Posterior vena cava (tissue), 2 donors: ENCODE results near the gene FNIP2. TPM values are rescaled to one million over a fixed set of nuclear protein-coding genes. Genes with fewer than 3 reads are reported as not detected.
"Not testable (repeated sequence)": the region's sequence is repeated elsewhere in the genome, so short reads cannot be mapped to it uniquely, and the experiment has no call there.

Experiments used
- DNase-seq: peaks from one replicate; pipeline ENCODE4 v3.0.0-alpha.2; 2020; ENCODE audit warnings: low spot score
- intact Hi-C, 2 donors: fragments of 100-400 bp; cut with DNase I; formaldehyde crosslinking; loops; one replicate each; pipeline versions ENCODE4 v1.14.1 to v1.14.2; 2022 to 2023
- long read RNA-seq, 2 donors: library from polyadenylated mRNA; unstranded; transcript quantifications; one replicate each; pipeline ENCODE4 v2.0.0, GENCODE V29; 2020 to 2021
- total RNA-seq, 2 donors: library from RNA; stranded (reverse); fragmentation: NEBNext Ultra II Directional; extraction: Animal tissue kit (Norgen Biotek cat#: 25700); gene quantifications; one replicate each; pipeline ENCODE4 v1.2.1, GENCODE V29; 2021
- donor health status: DM: yes; HTN: yes; CAD: no.
- donor health status: DM: yes; HTN: yes; CAD: no.

FNIP2 gene
- 10 to 100 TPM; 37.9 to 93.0 TPM for total RNA-seq
- long read RNA-seq, donor 1, full-length matches to known transcripts = 3 of 22 reads
- long read RNA-seq, donor 1, partial matches to known transcripts = 4 of 22 reads
- long read RNA-seq, donor 1, other reads (novel, unspliced or antisense) = 15 of 22 reads
- long read RNA-seq, donor 2, partial matches to known transcripts = 21 of 29 reads
- long read RNA-seq, donor 2, other reads (novel, unspliced or antisense) = 8 of 29 reads

DNA sequence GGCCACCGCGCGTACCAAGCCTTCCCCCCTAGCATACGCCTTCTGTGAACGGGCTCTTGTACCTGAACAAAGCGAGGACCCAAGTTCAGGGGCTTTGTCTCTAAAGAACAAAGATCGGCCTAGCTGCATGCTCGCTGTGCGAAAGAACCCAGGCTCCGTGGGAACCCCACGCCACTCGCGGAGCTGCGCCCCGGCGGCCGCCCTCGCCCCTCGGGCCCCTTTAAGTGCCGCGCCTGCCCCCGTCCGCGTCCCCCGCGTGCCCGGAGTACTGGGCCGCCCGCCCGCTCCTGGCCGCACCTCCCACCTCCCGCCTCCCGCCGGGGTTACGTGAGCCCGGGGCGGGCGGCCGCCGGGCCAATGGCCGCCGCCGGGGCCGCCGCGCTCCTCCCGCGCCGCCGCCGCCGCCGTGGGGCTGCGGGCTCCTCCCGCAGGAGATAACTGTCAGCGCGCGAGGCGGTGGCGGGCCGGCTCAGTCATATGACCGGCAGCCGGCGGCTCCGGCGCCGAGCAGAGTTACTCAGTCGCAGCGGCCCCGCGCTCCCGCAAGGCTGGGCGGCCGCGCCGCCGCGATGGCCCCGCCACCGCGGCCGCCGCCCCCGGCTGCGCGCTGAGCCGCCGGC lies at the start of gene FNIP2:
FNIP2 (plus strand) TSS at position 472 of the 620 bp plus-strand sequence. CDS start 187 bp downstream, outside the sequence.
- intact Hi-C loops = loop anchor here in 1 of 2 donors (5.0 kb wide), 1 partner anchor 44 kb away; no protein-coding TSS in a partner anchor
- DNase-seq = peak; percentile 93

DNA sequence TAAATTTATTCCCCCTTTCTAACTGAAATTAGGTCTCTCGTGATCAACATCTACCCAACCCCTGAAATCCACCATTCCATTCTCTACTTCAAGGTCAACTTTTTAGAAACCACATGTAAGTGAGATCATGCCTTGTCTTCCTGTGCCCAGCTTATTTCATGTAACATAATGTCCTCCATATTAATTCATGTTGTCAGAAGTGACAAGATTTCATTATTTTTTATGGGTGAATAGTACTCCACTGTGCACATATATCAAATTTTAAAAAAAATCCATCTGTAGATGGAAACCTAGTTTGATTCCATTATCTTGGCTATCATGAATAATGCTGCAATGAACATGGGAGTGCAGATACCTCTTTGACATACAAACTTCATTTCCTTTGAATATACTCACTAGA lies 47.1 kb upstream of the FNIP2 start:
- intact Hi-C loops = no loop called here
- no peak for DNase-seq

DNA sequence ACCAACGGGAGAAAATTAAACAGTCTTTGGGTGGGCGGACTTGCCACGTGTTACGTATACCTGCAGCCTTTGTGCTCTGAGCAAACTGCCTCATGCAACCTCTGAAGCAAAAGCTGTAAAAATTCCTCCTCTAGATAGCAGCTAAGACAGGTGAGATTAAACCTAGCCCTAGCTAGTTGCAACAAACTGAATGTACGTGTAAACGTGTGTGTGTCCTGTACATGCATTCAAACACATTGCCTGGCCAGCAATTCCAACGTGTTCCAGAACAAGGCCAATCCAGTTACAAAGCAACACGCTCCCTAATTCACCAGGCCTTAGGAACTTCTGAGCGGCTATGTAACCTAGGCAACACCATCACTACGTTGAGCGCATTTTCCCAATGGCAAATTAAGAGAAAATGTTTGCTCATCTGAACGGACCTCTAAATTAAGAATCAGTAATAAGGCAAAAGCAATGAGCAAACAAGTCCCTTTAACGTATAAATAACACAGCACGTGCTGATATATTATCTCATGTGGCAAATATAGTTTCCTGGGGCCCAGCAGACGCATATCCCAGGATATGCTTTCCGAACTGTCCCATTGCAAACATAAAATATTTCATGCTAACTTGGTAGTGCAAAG lies 46.4 kb upstream of the FNIP2 start:
- intact Hi-C loops = no loop called here
- DNase-seq = no peak

DNA sequence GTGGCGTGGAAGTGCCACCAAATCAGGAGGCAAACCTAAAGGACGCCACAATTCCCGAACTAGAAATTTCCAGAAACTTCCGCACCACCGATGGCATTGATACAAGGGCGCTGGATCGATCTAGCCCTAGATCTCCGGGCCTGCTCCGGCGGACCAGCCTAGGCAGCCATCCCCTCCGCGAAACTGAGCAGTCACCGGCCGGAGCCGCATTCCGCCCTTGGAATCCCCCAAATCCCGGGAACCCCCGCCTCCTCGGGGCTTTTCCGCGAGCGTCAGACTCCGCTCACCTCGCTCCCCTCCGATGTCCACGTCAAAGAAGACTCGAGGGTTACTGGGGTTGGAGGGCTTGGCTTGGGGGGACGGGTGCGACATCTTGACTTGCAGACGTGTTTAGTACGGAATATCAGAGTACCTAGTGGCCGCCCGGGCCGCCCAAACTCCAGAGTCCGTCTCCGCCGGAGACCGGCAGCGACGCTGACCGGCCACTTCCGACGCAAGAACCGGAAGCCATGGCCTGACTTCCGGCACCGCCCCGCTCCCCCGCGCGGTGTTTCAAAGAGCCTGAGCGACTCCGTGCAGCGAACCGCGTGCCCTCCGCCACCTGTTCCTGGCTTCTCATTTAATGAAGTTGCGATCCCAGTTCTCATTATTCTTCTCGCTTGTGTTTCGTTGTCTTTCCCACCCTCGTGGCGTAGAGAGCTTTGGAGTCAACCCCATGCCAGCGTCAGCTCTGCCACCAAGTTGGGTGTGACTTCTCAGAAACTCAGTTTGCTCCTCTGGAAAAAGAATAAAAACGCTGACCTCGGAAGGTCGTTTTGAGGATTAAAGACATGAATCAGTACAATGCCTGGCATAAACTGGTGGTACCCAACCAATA lies 45.7 kb upstream of the FNIP2 start, which contains the start of gene PPID:
PPID (minus strand) TSS at position 480 of the 877 bp plus-strand sequence; CDS start at position 372, 108 bp downstream.
- intact Hi-C loops = no loop called here
- DNase-seq = peak; percentile 97

DNA sequence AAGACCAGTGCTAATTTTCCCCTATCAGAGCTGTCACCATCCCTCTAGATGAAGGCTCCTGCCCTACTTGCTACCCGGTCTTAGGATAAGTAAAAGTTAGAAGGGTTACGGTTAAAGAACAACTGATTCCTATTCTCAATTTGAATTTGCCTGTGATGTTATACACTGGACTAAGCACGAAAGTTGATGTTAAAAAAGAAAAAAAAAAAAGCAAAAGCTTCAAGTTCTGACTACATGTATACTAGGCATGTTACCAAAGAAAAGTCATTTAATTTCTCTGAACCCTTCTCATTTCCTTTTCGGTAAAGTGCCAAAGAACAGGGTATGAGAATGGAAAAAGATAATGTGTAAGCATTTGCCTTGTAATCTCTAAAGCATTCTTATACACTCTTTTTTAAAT lies 44.2 kb upstream of the FNIP2 start:
- intact Hi-C loops = no loop called here
- no peak for DNase-seq

DNA sequence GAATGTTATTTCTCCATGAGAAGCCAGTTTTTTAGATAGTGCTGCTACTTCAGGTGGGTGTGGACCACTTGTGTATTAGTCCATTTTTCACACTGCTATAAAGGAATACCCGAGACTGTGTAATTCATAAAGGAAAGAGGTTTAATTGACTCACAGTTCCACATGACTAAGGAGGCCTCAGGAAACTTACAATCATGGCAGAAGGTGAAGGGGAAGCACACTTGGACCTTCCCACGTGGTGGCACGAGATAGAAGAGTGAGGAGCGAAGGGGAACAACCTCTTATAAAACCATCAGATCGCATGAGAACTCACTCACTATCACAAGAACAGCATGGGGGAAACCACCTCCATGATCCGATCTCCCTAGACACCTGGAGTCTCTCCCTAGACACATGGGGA lies 42.2 kb upstream of the FNIP2 start:
- intact Hi-C loops = no loop called here
- no peak for DNase-seq

DNA sequence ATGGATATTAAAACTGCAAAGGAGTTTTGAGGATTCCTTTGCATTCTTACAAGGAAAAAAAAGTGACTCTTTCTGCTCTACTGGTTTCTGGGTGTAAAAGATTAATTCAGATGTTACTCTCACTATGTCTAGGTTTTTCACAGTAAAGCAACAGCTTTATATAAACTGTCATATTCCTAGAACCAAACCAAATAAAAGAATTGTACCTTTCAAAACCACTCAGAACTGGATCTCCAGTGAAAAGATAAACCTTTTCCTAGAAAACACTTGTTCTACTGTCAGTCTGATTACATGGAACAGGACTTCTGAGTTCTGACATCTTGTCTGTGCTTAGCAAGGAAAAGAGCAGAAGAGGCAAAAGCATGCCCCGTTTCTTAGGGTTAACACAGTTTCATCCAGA lies 40.6 kb upstream of the FNIP2 start:
- no peak for DNase-seq
- intact Hi-C loops = no loop called here

DNA sequence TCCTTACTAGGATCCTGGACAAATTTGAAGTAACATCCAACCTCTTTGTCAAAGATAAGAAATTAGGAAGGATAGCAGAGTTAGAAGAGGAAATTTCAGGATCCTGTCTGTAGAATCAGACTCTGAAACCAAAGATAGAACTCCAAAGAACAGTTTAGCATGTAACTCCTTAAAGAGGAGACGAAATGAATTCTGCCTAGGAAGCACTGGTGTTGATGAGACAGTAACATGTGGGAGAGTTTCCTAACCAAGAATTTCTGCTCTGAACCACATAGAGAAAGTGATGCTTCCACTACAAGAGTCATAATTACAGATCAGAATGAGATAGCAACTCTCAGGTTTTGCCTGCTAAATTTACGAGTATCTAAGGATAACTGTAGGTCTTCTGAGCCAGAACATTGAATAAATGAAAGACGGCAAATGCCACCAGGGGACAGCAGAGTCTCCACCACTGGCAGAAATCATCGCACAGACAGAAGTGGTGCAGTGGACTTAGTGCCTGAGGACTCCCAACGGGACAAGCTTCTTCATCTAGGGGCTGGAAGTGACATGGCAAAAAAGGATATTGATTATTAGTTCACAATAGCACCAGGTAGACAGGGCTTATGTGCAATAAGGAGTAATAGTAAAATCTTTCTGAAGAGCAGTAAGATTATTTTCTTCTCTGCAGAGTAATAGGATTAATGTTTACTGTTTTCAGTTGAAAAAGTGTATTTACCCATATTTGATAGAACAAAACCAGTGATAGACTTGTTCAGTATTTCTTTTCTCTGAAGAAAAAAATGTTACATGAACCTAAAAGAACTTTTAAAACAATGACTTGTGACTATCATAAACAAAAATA lies 38.9 kb upstream of the FNIP2 start:
- intact Hi-C loops = loop anchor here (2.0 to 5.0 kb wide), 2 partner anchors 117 to 121 kb away; no protein-coding TSS in a partner anchor
- peak; percentile 85 for DNase-seq

DNA sequence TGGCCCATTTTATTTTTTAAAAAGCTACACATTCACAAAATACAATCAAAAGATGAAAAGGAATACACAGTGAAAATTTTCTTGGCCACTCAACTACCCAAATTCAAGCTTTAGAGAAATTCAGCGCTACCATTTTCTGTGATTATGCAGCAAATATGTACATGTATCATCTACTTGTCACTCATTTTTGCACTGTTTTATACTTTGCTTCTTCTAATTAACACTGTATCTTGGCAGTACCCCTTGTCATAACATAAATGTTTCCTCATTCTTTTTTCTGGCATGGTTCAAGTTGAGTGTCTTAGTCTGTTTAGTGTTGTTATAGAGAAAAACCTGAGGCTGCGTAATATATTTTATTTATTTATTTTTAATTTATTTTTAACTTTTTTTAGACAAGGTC lies 30.0 kb upstream of the FNIP2 start:
- intact Hi-C loops = no loop called here
- DNase-seq = no peak

DNA sequence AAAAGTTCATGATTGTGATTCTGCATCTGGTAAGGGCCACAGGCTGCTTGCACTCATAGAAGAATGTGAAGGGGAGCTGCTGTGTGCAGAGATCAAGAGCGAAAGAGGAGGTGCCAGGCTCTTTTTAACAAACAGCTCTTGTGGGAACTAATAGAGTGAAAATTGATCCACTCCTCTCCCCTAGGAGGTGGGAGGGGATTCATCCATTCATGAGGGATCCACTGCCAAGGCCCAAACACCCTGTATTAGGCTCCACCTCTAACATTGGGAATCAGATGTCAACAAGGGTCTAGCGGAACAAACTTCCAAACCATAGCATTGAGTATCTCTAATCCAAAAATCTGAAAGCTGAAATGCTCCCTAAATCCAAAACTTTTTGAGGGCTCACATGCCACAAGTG lies 29.2 kb upstream of the FNIP2 start:
- intact Hi-C loops = no loop called here
- no peak for DNase-seq

DNA sequence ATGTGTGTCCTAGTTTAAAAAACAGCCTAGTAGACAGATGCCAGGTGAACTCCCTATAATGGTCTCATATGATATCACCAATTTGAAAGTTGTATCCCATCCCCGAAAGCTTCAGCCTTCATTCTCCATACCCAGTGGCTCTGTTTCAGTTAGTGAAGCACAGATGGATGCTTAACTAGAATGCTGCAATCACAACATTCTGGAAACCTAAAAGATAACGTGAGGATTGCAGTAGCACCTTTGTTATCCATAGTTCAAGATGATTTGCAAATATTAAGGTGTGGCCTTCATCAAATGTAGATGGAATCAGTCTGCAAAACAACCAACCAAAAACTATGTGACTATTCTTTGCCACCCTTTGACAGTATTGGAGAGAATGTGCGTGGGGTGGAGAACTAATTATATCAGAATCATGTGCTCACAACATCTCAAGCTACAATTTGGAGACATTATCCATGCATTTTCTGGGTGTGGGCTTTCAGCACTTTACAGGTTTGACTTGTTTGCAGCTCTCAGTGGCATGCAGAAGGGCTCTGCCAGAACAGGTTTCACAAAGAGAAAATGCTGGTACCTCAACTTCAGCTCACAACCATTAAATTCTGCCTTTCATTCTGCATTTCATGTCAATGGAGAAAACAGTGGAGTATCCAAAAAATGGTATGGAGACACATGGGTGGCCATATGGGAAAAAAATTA lies 27.4 kb upstream of the FNIP2 start:
- intact Hi-C loops = no loop called here
- DNase-seq = no peak

DNA sequence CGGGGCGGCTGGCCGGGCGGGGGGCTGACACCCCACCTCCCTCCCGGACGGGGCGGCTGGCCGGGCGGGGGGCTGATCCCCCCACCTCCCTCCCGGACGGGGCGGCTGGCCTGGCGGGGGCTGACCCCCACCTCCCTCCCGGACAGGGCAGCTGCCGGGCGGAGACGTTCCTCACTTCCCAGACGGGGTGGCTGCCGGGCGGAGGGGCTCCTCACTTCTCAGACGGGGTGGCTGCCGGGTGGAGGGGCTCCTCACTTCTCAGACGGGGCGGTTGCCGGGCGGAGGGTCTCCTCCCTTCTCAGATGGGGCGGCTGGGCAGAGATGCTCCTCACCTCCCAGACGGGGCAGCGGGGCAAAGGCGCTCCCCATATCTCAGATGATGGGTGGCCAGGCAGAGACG lies 22.3 kb upstream of the FNIP2 start:
- DNase-seq, intact Hi-C loops: not testable (repeated sequence)

DNA sequence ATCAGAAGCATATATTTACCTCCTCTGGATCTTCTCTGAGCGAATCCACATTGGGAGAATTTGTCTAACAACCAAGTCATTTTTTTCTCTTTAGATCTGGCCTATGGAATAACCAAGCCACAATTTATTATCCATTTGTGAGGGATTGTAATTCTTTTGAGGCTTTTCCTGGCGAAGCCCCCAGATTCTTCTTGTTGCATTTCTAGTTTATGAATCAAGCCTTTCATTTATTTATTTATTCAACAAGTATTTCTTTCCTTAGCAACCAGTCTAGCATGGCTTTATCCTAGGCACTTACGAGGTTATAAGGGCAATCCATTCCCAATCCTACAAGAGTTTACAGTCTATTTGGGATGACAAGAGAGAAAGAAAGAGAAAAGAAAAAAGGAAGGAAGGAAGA lies 18.4 kb upstream of the FNIP2 start:
- intact Hi-C loops = no loop called here
- DNase-seq = no peak

DNA sequence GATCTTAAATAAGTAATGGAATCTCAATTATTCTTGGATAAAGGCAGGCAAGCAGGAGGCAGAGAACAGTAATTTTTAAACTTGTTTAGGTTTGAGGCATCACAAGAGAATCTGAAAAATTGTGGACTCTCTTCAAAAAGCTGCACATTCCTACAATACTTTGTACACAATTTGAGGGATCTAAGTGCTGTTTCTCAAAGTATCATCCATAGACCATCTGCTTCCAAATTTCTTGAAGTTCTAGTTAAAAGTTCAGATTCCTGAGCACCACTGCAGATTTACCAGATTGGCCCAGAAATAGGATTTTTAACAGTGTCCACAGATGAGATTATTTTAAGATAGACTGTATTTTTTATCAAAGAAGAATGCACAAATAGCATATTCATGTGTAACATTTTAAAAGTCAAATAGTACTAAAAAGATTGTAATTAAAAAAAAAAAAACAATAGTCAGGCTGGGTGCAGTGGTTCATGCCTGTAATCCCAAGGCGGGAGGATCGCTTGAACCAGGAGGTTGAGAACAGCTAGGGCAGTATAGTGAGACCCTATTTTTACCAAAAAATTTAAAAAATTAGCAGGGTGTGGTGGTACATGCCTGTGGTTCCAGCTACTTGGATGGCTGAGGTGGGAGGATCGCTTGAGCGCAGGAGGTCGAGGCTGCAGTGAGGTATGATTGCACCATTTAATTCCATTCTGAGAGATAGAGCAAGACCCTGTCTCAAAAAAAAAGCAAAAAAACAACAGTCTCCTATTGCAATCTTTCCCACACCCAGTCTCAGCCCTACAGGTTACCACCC lies 14.2 kb upstream of the FNIP2 start:
- intact Hi-C loops = no loop called here
- DNase-seq = no peak

DNA sequence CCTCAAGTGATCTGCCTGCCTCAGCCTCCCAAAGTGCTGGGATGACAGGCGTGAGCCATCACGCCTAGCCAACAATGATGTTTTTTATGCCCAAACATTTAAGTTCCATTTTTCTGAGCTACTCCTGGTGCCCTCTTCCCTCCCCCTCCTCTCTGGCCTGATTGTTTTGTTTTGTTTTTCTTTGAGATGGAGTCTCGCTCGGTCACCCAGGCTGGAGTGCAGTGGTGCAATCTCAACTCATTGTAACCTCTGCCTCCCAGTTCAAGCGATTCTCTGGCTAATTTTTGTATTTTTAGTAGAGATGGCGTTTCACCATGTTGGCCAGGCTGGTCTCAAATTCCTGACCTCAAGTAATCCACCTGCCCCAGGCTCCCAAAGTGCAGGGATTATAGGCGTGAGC lies 13.0 kb upstream of the FNIP2 start:
- intact Hi-C loops, DNase-seq: not testable (repeated sequence)

DNA sequence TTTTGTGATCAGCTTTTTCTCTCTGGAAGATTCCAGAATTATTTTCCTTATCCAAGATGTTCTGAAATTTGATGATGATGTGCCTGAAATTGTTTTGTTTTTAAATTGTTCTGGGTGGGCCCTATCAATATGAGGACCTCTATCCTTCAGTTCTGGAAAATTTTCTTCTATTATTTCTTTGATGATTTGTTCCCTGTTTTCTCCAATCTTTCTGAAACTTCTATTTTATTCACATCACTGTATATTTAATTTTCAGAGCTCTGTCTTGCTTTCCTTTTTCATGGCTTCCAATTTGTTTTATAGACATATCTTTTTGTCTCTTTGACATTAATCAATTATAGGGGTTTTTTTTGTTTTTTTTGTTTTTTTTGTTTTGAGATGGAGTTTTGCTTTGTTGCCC lies 12.2 kb upstream of the FNIP2 start:
- no peak for DNase-seq
- intact Hi-C loops = no loop called here

DNA sequence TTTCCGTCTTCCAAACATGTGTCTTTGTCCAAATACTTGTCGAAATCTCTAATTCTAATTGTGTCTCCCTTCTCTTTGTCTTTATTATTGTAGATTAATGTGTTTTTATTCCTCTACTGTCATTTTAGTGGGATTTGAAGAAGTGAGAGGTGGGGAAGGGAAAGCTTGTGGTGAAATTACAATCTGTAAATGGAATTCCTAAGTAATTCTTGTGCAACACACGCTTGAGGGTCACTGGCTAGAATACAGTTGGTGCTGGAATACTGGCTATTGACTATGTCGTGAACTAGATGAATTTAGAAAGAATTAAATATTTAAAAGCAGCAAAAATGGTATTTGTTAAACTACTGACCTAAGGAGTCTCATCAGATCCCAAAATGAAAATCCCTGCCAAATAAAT lies 10.7 kb upstream of the FNIP2 start:
- no peak for DNase-seq
- intact Hi-C loops = no loop called here

DNA sequence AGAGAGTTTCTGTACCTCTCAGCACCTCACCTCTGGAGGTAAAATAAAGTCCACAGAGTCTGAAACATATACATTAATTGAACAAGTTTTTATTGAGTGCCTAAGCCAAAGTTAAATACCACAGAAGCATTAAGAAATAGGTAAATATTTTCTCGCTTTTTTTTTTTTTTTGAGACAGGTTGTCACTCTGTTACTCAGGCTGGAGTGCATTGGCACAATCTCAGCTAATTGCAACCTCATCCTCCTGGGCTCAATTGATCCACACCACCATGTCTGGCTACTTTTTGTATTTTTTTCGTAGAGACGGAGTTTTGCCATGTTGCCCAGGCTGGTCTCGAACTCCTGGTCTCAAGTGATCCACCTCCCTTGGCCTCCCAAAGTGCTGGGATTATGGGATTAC lies 10.1 kb upstream of the FNIP2 start:
- intact Hi-C loops = no loop called here

More for the DNA sequence above, 10.1 kb upstream of the FNIP2 start:
- DNase-seq = no peak
